HEK293 (cell line): ENCODE measurements around the gene CRYBG2.
"Not testable (repeated sequence)": the region's sequence is repeated elsewhere in the genome, so short reads cannot be mapped to it uniquely, and the experiment has no call there.

ENCODE experiments used
- CTCF ChIA-PET: fragments of 350-600 bp; formaldehyde crosslinking; extraction: SDS; loops from one replicate; lab custom pipeline; 2021; ENCODE audit warnings: antibody characterized with exemption; lab: Yijun Ruan, JAX
- POLR2A ChIA-PET: fragments of 300-600 bp; formaldehyde crosslinking; extraction: SDS; loops from one replicate; lab custom pipeline; 2020; ENCODE audit warnings: antibody characterized with exemption, inconsistent platforms; lab: Yijun Ruan, JAX
- H3K27ac ChIP-seq: fragments of 200-500 bp; sonication (Bioruptor generic); 2 replicates; pipeline ENCODE4 v1.5.1; 2014; ENCODE audit warnings: low read depth, low read length, control low read depth, inconsistent platforms; ENCODE audit errors: extremely low read depth
- H3K36me3 ChIP-seq, 2 experiments: fragments of 200-500 bp in 1 of 2; sonication (Bioruptor generic) in 1 of 2; 1 replicate in 1 of 2; 2 replicates in 1 of 2; pipeline ENCODE4 v1.5.1; 2014 to 2017; ENCODE audit warnings: inconsistent platforms in 2 of 2, low read length in 2 of 2; ENCODE audit not compliant: control insufficient read depth in 2 of 2, insufficient read depth in 1 of 2
- H3K4me1 ChIP-seq: fragments of 200-500 bp; sonication (Bioruptor generic); 2 replicates; pipeline ENCODE4 v1.5.1; 2014; ENCODE audit warnings: mild to moderate bottlenecking, low read length, inconsistent platforms; ENCODE audit not compliant: control insufficient read depth, insufficient read depth
- H3K4me3 ChIP-seq: 2 replicates; pipeline ENCODE4 v1.5.1; 2011; ENCODE audit warnings: low read depth, mild to moderate bottlenecking, control low read depth, low read length, moderate library complexity
- H3K9me3 ChIP-seq: fragments of 200-500 bp; sonication (Bioruptor generic); 2 replicates; pipeline ENCODE4 v1.5.1; 2014; ENCODE audit warnings: low read depth, low read length, inconsistent platforms; ENCODE audit not compliant: control insufficient read depth, insufficient read depth
- KLF1 ChIP-seq: fragments of 450-650 bp; formaldehyde crosslinking; IDR thresholded peaks from 2 replicates; pipeline ENCODE4 v1.5.1; 2016; ENCODE audit warnings: missing biosample characterization, missing genetic modification characterization
- OVOL3 ChIP-seq: fragments of 450-650 bp; formaldehyde crosslinking; IDR thresholded peaks from 2 replicates; pipeline ENCODE4 v1.5.1; 2016; ENCODE audit warnings: missing biosample characterization, missing genetic modification characterization
- SCRT2 ChIP-seq: fragments of 450-650 bp; formaldehyde crosslinking; IDR thresholded peaks from 2 replicates; pipeline ENCODE4 v1.5.1; 2016; ENCODE audit warnings: missing biosample characterization, missing genetic modification characterization
- YY1 ChIP-seq: fragments of 450-650 bp; formaldehyde crosslinking; IDR thresholded peaks from 2 replicates; pipeline ENCODE4 v1.5.1; 2018; ENCODE audit warnings: missing biosample characterization, missing genetic modification characterization
- ZFHX2 ChIP-seq: fragments of 450-650 bp; formaldehyde crosslinking; conservative IDR thresholded peaks from 2 replicates; pipeline ENCODE4 v1.5.1; 2016; ENCODE audit warnings: missing biosample characterization, missing genetic modification characterization
- ZNF202 ChIP-seq: fragments of 450-650 bp; formaldehyde crosslinking; IDR thresholded peaks from 2 replicates; pipeline ENCODE4 v1.5.1; 2016; ENCODE audit warnings: missing biosample characterization, missing genetic modification characterization, borderline replicate concordance
- ZNF555 ChIP-seq: fragments of 450-650 bp; formaldehyde crosslinking; conservative IDR thresholded peaks from 2 replicates; pipeline ENCODE4 v1.5.1; 2017; ENCODE audit warnings: missing biosample characterization, mild to moderate bottlenecking, missing genetic modification characterization, inconsistent platforms
- ZNF600 ChIP-seq: fragments of 450-650 bp; formaldehyde crosslinking; IDR thresholded peaks from 2 replicates; pipeline ENCODE4 v1.5.1; 2016; ENCODE audit warnings: missing biosample characterization, missing genetic modification characterization
- ZNF660 ChIP-seq: fragments of 450-650 bp; IDR thresholded peaks from 2 replicates; pipeline ENCODE4 v1.5.1; 2018; ENCODE audit warnings: missing biosample characterization, mild to moderate bottlenecking, missing genetic modification characterization
- ZNF768 ChIP-seq: fragments of 450-650 bp; formaldehyde crosslinking; IDR thresholded peaks from 2 replicates; pipeline ENCODE4 v1.5.1; 2018; ENCODE audit warnings: missing biosample characterization, mild to moderate bottlenecking, missing genetic modification characterization
- TF ChIP-seq, protein P1 (sequence below): fragments of 450-650 bp; formaldehyde crosslinking; IDR thresholded peaks from 2 replicates; pipeline ENCODE4 v1.5.1; 2016; ENCODE audit warnings: missing biosample characterization, missing genetic modification characterization
- TF ChIP-seq, protein P2 (sequence below): fragments of 450-650 bp; formaldehyde crosslinking; IDR thresholded peaks from 2 replicates; pipeline ENCODE4 v1.5.1; 2016; ENCODE audit warnings: missing biosample characterization, missing genetic modification characterization
- TF ChIP-seq, protein P3 (sequence below): fragments of 450-650 bp; formaldehyde crosslinking; IDR thresholded peaks from 2 replicates; pipeline ENCODE4 v1.5.1; 2017; ENCODE audit warnings: missing biosample characterization, missing genetic modification characterization
- TF ChIP-seq, protein P4 (sequence below): fragments of 450-650 bp; formaldehyde crosslinking; IDR thresholded peaks from 2 replicates; pipeline ENCODE4 v1.5.1; 2016; ENCODE audit warnings: missing biosample characterization, missing genetic modification characterization

CRYBG2 gene

DNA sequence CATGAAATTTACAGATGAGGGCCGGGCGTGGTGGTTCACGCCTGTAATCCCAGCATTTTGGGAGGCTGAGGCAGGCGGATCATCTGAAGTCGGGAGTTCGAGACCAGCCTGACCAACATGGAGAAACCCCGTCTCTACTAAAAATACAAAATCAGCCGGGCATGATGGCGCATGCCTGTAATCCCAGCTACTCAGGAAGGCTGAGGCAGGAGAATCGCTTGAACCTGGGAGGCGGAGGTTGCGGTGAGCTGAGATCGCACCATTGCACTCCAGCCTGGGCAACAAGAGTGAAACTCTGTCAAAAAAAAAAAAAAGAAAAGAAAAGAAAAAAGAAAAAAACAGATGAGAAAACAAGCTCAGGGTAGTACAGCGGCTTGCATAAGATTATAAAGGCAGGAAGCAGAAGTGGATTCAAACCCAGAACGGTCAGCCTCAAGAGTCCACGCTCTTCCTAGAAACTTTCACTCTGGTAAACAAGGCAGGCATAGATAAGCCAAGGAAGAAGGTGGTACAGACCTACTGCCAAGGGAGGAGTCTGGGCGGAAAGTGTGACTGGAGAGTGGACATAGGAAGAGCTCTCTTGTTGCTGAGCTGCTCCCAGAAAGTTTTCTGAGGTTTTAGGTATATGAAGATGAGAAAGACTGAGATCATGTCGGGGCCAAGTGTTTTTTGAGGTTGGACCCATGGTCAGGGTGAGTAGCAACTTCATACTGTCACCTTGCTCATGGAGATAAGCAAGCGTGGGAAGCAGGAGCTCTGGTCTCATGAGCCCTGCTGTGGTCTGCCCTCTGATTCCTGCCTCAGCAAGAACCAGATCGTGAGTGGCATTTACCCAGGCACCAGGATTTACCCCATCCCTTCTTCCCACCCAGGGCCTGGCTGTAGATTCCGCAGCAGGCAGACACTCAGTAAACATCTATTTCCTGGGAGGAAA, 45.7 kb downstream of the CRYBG2 start:
- not testable (repeated sequence) for H3K4me1 ChIP-seq, H3K9me3 ChIP-seq, H3K36me3 ChIP-seq, H3K4me3 ChIP-seq, H3K27ac ChIP-seq
- POLR2A ChIA-PET: interaction anchor here (0.9 to 1.4 kb wide), 2 partner anchors 14 to 164 kb away, joined by 3 read pairs; partner anchors contain the start of gene HMGN2
- TF ChIP-seq, protein P1, sequence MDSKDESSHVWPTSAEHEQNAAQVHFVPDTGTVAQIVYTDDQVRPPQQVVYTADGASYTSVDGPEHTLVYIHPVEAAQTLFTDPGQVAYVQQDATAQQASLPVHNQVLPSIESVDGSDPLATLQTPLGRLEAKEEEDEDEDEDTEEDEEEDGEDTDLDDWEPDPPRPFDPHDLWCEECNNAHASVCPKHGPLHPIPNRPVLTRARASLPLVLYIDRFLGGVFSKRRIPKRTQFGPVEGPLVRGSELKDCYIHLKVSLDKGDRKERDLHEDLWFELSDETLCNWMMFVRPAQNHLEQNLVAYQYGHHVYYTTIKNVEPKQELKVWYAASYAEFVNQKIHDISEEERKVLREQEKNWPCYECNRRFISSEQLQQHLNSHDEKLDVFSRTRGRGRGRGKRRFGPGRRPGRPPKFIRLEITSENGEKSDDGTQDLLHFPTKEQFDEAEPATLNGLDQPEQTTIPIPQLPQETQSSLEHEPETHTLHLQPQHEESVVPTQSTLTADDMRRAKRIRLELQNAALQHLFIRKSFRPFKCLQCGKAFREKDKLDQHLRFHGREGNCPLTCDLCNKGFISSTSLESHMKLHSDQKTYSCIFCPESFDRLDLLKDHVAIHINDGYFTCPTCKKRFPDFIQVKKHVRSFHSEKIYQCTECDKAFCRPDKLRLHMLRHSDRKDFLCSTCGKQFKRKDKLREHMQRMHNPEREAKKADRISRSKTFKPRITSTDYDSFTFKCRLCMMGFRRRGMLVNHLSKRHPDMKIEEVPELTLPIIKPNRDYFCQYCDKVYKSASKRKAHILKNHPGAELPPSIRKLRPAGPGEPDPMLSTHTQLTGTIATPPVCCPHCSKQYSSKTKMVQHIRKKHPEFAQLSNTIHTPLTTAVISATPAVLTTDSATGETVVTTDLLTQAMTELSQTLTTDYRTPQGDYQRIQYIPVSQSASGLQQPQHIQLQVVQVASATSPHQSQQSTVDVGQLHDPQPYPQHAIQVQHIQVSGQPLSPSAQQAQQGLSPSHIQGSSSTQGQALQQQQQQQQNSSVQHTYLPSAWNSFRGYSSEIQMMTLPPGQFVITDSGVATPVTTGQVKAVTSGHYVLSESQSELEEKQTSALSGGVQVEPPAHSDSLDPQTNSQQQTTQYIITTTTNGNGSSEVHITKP (tag by site-specific recombination): 0 out of 2 replicates have a peak, but pooled peaks have one; percentile 22
- TF ChIP-seq ZNF600 (tag by site-specific recombination): 0 out of 2 replicates have a peak, but pooled peaks have one; percentile 13
- CTCF ChIA-PET: interaction anchor here (0.6 to 6.7 kb wide), 11 partner anchors 12 to 557 kb away, joined by 3 to 39 read pairs (median 4); partner anchors contain the start of gene PAQR7

DNA sequence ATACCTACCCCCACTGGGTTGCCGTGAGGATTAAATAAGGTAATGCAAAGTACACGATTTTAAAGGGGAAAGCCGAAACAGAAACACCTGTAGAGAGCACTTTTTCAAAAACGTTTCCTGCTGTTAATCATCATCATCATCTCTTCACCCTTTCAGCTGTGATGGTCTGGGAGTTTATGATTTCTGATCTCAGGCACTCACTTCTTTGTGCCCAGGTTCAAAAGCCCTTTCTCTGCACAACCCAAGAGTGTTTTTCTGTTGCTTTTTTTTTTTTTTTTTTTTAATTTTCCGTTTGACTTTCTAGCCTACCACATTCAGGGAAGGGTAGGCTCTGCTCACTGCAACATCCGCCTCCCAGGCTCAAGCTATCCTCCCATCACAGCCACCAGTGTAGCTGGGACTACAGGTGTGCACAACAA, 46.6 kb downstream of the CRYBG2 start:
- Histone ChIP-seq H3K36me3 (no peaks in the 10 kb centered on the region), H3K4me3 (no peak overlapping the region), H3K9me3 (no peaks in the 10 kb centered on the region), H3K4me1 (no peaks in the 10 kb centered on the region), H3K27ac (no peak overlapping the region)
- ChIA-PET POLR2A (interaction anchor here (0.7 to 1.4 kb wide), 3 partner anchors 14 to 124 kb away, joined by 3 to 5 read pairs (median 3); partner anchors contain the start of gene DHDDS), CTCF (interaction anchor here (0.6 to 6.7 kb wide), 7 partner anchors 13 to 307 kb away, joined by 3 to 39 read pairs (median 5); no protein-coding TSS in a partner anchor)
- TF ChIP-seq OVOL3 (tag by site-specific recombination) (no peak), SCRT2 (tag by site-specific recombination) (peak; percentile 81), ZNF555 (tag by site-specific recombination) (no peak)

DNA sequence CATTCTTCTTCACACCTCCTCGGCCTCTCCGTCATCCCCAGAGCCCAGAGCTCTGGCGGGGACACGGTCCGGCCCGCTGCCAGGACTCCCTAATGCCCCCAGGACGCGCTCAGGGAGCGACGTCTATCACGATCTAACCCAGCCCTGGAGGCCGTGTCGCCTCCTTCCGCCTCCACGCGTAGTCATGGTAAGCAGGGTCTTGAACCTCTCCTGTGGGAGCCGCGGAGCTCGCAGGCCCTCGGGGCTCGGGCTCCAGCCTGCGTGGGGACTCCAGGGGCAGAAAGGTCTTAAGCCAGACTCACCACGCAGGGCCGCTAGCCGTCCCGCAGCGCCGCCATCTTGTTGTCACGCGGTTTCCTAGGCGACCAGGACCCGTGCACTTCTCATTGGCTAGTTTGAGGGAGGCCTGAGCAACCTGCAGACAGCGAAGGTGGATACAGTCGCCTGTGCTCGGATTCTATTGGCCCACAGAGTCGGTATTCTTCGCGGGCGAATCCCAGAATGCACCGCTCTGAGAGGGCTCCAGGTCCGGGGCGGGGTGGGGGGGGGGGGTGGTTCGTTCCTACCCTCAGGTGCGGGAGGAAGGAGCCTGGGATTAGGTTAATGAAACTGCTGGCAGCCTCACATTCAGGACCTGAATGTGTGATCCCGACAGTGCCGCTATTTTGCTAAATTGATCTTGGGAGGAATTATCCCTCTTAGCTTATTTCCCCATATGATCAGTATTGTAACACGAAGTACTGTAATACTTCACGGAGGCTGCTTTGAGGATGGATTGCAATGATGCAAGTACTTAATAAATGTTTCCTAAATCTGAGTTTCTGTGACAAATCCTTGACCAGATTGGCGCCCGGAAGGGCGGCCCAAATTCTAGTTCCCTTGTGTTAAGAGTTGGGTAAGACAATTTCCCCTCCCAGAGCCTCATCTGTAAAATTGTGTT, 47.4 kb downstream of the CRYBG2 start, which contains the start of gene UBXN11:
TSS of gene UBXN11 (minus strand) at position 347 of the 940 bp plus-strand sequence. CDS start 3,753 bp downstream, outside the sequence.
- no peaks in the 10 kb centered on the region for H3K36me3 ChIP-seq
- POLR2A ChIA-PET: interaction anchor here (0.6 to 1.4 kb wide), 4 partner anchors 15 to 125 kb away, joined by 3 to 5 read pairs (median 4); partner anchors contain the start of gene DHDDS
- CTCF ChIA-PET: interaction anchor here (0.6 to 6.7 kb wide), 8 partner anchors 15 to 1567 kb away, joined by 3 to 39 read pairs (median 5); no protein-coding TSS in a partner anchor
- no peaks in the 10 kb centered on the region for H3K9me3 ChIP-seq
- H3K4me3 ChIP-seq: peak within 1 kb of the TSS; percentile 94
- H3K4me1 ChIP-seq: no peaks in the 10 kb centered on the region
- H3K27ac ChIP-seq: no peak within 1 kb of the TSS
- peak; percentile 34; the same call in 1 of the 2 replicates for TF ChIP-seq ZFHX2 (tag by site-specific recombination)
- peak; percentile 85 for TF ChIP-seq YY1 (tag by site-specific recombination)
- TF ChIP-seq ZNF202 (tag by site-specific recombination): no peak
- no peak for TF ChIP-seq KLF1 (tag by site-specific recombination)
- no peak for TF ChIP-seq ZNF768
- TF ChIP-seq, protein P2, sequence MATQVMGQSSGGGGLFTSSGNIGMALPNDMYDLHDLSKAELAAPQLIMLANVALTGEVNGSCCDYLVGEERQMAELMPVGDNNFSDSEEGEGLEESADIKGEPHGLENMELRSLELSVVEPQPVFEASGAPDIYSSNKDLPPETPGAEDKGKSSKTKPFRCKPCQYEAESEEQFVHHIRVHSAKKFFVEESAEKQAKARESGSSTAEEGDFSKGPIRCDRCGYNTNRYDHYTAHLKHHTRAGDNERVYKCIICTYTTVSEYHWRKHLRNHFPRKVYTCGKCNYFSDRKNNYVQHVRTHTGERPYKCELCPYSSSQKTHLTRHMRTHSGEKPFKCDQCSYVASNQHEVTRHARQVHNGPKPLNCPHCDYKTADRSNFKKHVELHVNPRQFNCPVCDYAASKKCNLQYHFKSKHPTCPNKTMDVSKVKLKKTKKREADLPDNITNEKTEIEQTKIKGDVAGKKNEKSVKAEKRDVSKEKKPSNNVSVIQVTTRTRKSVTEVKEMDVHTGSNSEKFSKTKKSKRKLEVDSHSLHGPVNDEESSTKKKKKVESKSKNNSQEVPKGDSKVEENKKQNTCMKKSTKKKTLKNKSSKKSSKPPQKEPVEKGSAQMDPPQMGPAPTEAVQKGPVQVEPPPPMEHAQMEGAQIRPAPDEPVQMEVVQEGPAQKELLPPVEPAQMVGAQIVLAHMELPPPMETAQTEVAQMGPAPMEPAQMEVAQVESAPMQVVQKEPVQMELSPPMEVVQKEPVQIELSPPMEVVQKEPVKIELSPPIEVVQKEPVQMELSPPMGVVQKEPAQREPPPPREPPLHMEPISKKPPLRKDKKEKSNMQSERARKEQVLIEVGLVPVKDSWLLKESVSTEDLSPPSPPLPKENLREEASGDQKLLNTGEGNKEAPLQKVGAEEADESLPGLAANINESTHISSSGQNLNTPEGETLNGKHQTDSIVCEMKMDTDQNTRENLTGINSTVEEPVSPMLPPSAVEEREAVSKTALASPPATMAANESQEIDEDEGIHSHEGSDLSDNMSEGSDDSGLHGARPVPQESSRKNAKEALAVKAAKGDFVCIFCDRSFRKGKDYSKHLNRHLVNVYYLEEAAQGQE (tag by site-specific recombination): no peak
- TF ChIP-seq ZNF660 (tag by site-specific recombination): peak; percentile 66
- TF ChIP-seq, protein P3, sequence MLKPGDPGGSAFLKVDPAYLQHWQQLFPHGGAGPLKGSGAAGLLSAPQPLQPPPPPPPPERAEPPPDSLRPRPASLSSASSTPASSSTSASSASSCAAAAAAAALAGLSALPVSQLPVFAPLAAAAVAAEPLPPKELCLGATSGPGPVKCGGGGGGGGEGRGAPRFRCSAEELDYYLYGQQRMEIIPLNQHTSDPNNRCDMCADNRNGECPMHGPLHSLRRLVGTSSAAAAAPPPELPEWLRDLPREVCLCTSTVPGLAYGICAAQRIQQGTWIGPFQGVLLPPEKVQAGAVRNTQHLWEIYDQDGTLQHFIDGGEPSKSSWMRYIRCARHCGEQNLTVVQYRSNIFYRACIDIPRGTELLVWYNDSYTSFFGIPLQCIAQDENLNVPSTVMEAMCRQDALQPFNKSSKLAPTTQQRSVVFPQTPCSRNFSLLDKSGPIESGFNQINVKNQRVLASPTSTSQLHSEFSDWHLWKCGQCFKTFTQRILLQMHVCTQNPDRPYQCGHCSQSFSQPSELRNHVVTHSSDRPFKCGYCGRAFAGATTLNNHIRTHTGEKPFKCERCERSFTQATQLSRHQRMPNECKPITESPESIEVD (tag by site-specific recombination): no peak
- TF ChIP-seq, protein P4, sequence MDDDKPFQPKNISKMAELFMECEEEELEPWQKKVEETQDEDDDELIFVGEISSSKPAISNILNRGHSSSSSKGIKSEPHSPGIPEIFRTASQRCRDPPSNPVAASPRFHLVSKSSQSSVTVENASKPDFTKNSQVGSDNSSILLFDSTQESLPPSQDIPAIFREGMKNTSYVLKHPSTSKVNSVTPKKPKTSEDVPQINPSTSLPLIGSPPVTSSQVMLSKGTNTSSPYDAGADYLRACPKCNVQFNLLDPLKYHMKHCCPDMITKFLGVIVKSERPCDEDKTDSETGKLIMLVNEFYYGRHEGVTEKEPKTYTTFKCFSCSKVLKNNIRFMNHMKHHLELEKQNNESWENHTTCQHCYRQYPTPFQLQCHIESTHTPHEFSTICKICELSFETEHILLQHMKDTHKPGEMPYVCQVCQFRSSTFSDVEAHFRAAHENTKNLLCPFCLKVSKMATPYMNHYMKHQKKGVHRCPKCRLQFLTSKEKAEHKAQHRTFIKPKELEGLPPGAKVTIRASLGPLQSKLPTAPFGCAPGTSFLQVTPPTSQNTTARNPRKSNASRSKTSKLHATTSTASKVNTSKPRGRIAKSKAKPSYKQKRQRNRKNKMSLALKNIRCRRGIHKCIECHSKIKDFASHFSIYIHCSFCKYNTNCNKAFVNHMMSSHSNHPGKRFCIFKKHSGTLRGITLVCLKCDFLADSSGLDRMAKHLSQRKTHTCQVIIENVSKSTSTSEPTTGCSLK (tag by site-specific recombination): no peak
